Measurements from ENCODE around the gene CEACAM16.

The CEACAM16 gene

DNA sequence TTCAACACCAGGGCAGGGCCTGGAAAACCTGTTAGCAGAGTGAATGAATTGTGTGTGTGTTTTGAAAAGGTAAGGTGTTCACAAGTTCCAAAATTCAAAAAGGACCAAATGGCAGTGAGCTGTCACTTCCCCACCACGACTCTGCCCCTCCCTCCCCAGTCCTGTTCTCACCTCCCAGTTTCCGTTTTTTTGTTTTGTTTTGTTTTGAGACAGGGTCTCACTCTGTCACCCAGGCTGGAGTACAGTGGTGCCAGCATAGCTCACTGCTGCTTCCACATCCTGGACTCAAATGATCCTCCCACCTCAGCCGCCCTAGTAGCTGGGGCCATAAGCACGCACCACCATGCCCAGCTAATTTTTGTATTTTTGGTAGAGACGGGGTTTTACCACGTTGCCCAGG is 29.2 kb downstream of the CEACAM16 start:
- no peak for DNase-seq

GRCh38 chr19:44729516-44730033 is 30.6 kb downstream of the CEACAM16 start:
- no peak for DNase-seq

- no peak for DNase-seq
Observed at GRCh38 chr19:44731081-44731480, 32.1 kb downstream of the CEACAM16 start.

DNA sequence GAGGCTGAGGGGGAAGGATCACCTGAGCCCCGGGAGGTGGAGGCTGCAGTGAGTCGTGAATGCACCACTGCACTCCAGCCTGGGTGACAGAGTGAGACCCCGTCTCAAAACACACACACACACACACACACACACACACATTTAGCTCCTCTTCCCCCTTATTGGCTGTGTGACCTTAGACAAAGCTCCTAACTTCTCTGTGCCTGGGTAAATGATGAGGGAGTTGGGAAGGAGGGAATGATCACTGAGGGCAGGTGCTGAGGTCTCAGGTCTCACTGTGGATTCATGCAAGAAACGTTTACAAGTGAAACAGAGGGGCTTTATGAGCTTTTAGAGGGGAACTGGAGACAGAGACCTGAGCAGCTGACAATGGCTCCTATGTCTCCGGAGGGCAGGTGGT is 32.7 kb downstream of the CEACAM16 start:
- DNase-seq: no peak

- DNase-seq: no peak
Observed at GRCh38 chr19:44732235-44733014, 33.5 kb downstream of the CEACAM16 start.

DNA sequence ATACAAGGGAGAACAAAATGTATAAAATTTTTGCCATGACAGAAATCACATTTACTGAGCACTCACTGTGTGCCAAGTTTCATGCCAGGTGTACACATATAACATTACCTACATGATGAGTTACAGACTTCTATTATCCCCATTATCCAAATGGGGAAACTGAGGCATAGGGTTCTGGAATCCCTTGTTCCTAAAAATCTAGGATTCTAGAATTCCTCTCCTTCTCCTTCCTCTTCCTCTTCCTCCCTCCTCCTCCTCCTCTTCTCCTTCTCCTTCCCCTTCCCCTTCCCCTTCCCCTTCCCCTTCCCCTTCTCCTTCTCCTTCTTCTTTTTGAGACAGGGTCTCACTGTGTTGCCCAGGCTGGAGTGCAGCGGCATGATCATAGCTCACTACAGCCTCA is 35.4 kb downstream of the CEACAM16 start:
- no peak for DNase-seq

- no peak for DNase-seq
Observed at GRCh38 chr19:44735011-44735410, 36.1 kb downstream of the CEACAM16 start.

GRCh38 chr19:44737238-44738071 is 38.5 kb downstream of the CEACAM16 start:
- DNase-seq: no peak

GRCh38 chr19:44738136-44738535 is 39.2 kb downstream of the CEACAM16 start:
- DNase-seq: no peak

GRCh38 chr19:44738603-44739558 is 39.9 kb downstream of the CEACAM16 start:
- no peak for DNase-seq

- no peak for DNase-seq
Observed at GRCh38 chr19:44740351-44740824, 41.4 kb downstream of the CEACAM16 start.

- DNase-seq: no peak
Observed at GRCh38 chr19:44741258-44741731, 42.3 kb downstream of the CEACAM16 start.

- DNase-seq: no peak
Observed at GRCh38 chr19:44741841-44742329, 42.9 kb downstream of the CEACAM16 start.

DNA sequence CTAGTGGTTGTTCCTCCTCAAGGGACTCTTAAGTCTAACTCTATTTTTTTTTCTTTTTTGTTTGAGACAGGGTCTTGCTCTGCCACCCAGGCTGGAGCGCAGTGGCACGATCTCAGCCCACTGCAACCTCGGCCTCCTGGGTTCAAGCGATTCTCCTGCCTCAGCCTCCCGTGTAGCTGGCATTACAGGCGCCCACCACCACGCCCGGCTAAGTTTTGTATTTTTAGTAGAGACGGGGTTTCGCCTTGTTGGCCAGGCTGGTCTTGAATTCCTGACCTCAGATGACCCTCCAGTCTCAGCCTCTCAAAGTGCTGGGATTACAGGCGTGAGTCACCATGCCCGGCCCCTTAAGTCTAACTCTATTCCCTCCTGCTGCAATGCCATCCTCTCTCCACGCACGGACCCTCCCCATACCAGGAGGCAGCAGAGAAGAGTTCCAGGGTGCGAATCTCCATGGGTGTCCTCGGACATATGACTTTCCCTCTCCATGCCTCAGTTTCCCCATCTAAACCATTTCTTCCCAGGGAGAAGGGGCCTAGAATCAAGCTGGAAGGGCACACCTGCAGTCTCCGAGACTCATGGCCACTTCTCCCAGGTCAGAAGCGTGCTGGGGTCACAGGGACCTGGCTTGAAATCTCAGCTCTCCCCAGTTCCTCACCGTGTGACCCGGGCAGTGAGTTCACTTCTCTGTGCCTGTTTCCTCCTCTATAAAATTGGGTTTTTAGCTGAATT is 43.5 kb downstream of the CEACAM16 start:
- no peak for DNase-seq

GRCh38 chr19:44744871-44745332 is 46.0 kb downstream of the CEACAM16 start:
- DNase-seq: no peak

DNA sequence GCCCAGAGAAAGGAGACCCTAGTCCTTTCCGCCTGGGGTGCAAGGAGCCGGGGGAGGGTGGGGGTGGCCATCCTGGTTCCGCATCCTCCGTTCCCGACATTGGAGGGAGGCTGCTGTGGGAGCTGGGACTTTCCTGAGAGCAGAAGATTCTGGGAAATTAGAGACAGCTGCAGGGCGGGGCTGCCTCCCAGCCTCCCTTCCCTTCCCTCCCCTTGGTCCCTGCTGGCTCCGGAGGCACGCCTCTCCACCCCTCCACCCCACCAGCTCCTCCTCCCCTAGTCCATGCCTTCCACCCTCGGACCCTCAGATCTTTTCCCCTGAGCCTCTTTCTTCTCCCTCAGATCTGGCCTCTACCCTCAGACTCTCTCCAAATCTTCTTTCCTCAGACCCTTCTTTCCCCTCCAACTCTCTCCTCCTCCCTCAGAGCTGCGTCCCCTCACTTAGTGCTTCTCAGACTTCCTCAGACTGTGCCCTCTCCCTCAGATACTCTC is 46.4 kb downstream of the CEACAM16 start:
- no peak for DNase-seq

DNA sequence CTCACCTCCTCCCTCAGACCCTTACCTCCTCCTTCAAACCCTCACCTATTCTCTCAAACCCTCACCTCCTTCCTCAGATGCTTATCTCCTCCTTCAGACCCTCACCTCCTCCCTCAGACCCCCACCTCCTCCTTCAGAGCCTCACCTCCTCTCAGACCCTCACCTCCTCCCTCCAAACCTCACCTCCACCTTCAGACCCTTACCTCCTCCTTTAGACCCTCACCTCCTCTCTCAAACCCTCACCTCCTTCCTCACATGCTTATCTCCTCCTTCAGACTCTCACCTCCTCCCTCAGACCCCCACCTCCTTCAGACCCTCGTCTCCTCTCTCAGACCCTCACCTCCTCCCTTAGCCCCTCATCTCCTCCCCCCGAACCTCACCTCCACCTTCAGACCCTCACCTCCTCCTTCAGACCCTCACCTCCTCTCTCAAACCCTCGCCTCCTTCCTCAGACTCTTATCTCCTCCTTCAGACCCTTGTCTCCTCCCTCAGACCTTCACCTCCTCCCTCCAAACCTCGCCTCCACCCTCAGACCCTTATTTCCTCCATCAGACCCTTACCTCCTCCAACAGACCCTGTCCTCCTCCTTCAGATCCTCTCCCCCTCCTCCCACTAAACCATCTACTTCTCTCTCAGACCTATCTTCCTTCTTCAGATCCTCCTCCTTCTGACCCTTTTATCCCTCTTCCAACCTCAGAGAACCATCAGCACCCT is 47.1 kb downstream of the CEACAM16 start:
- no peak for DNase-seq

DNA sequence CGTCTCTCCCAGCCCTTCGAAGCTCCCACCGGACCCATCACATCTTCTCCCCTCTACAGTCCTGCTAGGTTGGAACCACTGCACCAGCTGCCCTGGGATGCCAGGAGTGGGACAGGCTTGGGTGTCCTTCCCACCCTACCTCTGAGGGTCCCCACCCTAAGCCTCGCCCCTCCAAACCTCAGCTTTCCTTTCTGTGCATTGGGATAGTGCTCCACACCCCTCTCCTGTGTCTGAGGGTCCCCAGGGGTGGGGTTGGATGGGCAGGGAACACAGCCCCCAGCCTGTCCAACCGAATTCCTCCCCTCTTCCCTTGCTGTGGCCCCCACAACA is 47.6 kb downstream of the CEACAM16 start:
- DNase-seq: no peak

GRCh38 chr19:44746946-44747738 is 48.2 kb downstream of the CEACAM16 start:
- peak; percentile 88 for DNase-seq
